WTC11 (cell line): Measurements from ENCODE around the gene DNM3. TPM values are rescaled to one million over a fixed set of nuclear protein-coding genes. Genes with fewer than 3 reads are reported as not detected.

Experiments used
- ATAC-seq: fragments of 200-7000 bp; cut with Tn5 transposase; 2 replicates; pipeline ENCODE4 v1.10.0; 2021; ENCODE audit warnings: mild to moderate bottlenecking, moderate library complexity
- CTCF ChIA-PET: fragments of 300-600 bp; sonication (Branson Sonifier 250); formaldehyde crosslinking; loops from one replicate; lab custom pipeline; 2021; ENCODE audit warnings: antibody characterized with exemption; lab: Charles Lee
- POLR2A ChIA-PET: fragments of 350-600 bp; sonication (Branson Sonifier 250); formaldehyde crosslinking; loops from one replicate; lab custom pipeline; 2021; ENCODE audit warnings: antibody characterized with exemption; lab: Charles Lee
- DNase-seq: peaks from one replicate; pipeline ENCODE4 v3.0.0; 2021; ENCODE audit warnings: low spot score
- H3K27ac Mint-ChIP-seq: 2 replicates; pipeline ENCODE4 v1.8.0; 2021; ENCODE audit warnings: mixed read lengths
- H3K27me3 Mint-ChIP-seq: 2 replicates; pipeline ENCODE4 v1.8.0; 2021; ENCODE audit warnings: low read depth, mild to moderate bottlenecking, moderate library complexity, mixed read lengths
- H3K36me3 Mint-ChIP-seq: 2 replicates; pipeline ENCODE4 v1.8.0; 2021; ENCODE audit warnings: mixed read lengths
- H3K4me1 Mint-ChIP-seq: 2 replicates; pipeline ENCODE4 v1.8.0; 2022; ENCODE audit warnings: mixed read lengths
- H3K4me3 Mint-ChIP-seq: 2 replicates; pipeline ENCODE4 v1.8.0; 2021; ENCODE audit warnings: mild to moderate bottlenecking, moderate library complexity, mixed read lengths
- H3K9me3 Mint-ChIP-seq: 2 replicates; pipeline ENCODE4 v1.8.0; 2021; ENCODE audit warnings: mixed read lengths
- ATF6 ChIP-seq: sonication (generic); formaldehyde crosslinking; IDR thresholded peaks from 2 replicates; pipeline ENCODE4 v1.8.1; 2023; ENCODE audit warnings: mild to moderate bottlenecking, missing genetic modification reagents
- CDX4 ChIP-seq: fragments of 250-450 bp; sonication (Bioruptor Pico); IDR thresholded peaks from 2 replicates; pipeline ENCODE4 v1.9.0; 2021; ENCODE audit warnings: moderate library complexity, mild to moderate bottlenecking, inconsistent platforms, borderline replicate concordance
- ERG ChIP-seq: fragments of 250-450 bp; sonication (Bioruptor Pico); IDR thresholded peaks from 2 replicates; pipeline ENCODE4 v1.8.0; 2021; ENCODE audit warnings: mild to moderate bottlenecking
- ESRRA ChIP-seq: sonication (generic); formaldehyde crosslinking; IDR thresholded peaks from 2 replicates; pipeline ENCODE4 v1.8.1; 2022; ENCODE audit warnings: mild to moderate bottlenecking, missing genetic modification reagents, borderline replicate concordance
- FOXJ3 ChIP-seq: sonication (generic); formaldehyde crosslinking; IDR thresholded peaks from 2 replicates; pipeline ENCODE4 v1.9.0; 2021; ENCODE audit warnings: missing genetic modification reagents, mild to moderate bottlenecking, borderline replicate concordance
- FOXK1 ChIP-seq: sonication (generic); formaldehyde crosslinking; IDR thresholded peaks from 2 replicates; pipeline ENCODE4 v1.8.0; 2022; ENCODE audit warnings: mild to moderate bottlenecking, moderate library complexity, missing genetic modification reagents
- FOXP1 ChIP-seq: sonication (generic); formaldehyde crosslinking; IDR thresholded peaks from 2 replicates; pipeline ENCODE4 v1.8.0; 2022; ENCODE audit warnings: missing genetic modification reagents, mild to moderate bottlenecking, moderate library complexity, borderline replicate concordance
- GRHL2 ChIP-seq: fragments of 250-450 bp; sonication (Bioruptor Pico); IDR thresholded peaks from 2 replicates; pipeline ENCODE4 v1.8.0; 2022; ENCODE audit warnings: mild to moderate bottlenecking, moderate library complexity; ENCODE audit not compliant: insufficient replicate concordance, severe bottlenecking
- IRF2 ChIP-seq: sonication (generic); formaldehyde crosslinking; IDR thresholded peaks from 2 replicates; pipeline ENCODE4 v1.8.0; 2022; ENCODE audit warnings: low read depth, missing genetic modification reagents, borderline replicate concordance
- OVOL2 ChIP-seq: fragments of 250-450 bp; sonication (Bioruptor Pico); IDR thresholded peaks from 2 replicates; pipeline ENCODE4 v1.9.0; 2021; ENCODE audit warnings: mild to moderate bottlenecking, borderline replicate concordance
- RORB ChIP-seq: fragments of 250-450 bp; sonication (Bioruptor Pico); IDR thresholded peaks from 2 replicates; pipeline ENCODE4 v1.9.0; 2021; ENCODE audit warnings: mild to moderate bottlenecking
- SOX15 ChIP-seq: fragments of 250-450 bp; sonication (Bioruptor Pico); IDR thresholded peaks from 2 replicates; pipeline ENCODE4 v1.9.0; 2021; ENCODE audit warnings: mild to moderate bottlenecking
- TEAD1 ChIP-seq: sonication (generic); formaldehyde crosslinking; IDR thresholded peaks from 2 replicates; pipeline ENCODE4 v1.8.0; 2022; ENCODE audit warnings: mild to moderate bottlenecking, missing genetic modification reagents
- USF2 ChIP-seq: sonication (generic); formaldehyde crosslinking; IDR thresholded peaks from 2 replicates; pipeline ENCODE4 v1.8.1; 2023; ENCODE audit warnings: mild to moderate bottlenecking, missing genetic modification reagents, moderate library complexity
- ZMAT4 ChIP-seq: fragments of 250-450 bp; sonication (Bioruptor Pico); IDR thresholded peaks from 2 replicates; pipeline ENCODE4 v1.9.0; 2021; ENCODE audit warnings: mild to moderate bottlenecking
- ZNF317 ChIP-seq: sonication (generic); formaldehyde crosslinking; IDR thresholded peaks from 2 replicates; pipeline ENCODE4 v1.8.1; 2023; ENCODE audit warnings: low read depth, mild to moderate bottlenecking, moderate library complexity, missing genetic modification reagents, borderline replicate concordance
- ZNF396 ChIP-seq: fragments of 250-450 bp; sonication (Bioruptor Pico); IDR thresholded peaks from 2 replicates; pipeline ENCODE4 v1.8.0; 2021; ENCODE audit warnings: mild to moderate bottlenecking, moderate library complexity, borderline replicate concordance
- ZNF671 ChIP-seq: fragments of 250-450 bp; sonication (Bioruptor Pico); IDR thresholded peaks from 2 replicates; pipeline ENCODE4 v1.8.0; 2021; ENCODE audit warnings: mild to moderate bottlenecking
- total RNA-seq: library from RNA; stranded (reverse); gene quantifications from 3 replicates; pipeline ENCODE4 v1.2.3, GENCODE V29; 2021
- TF ChIP-seq, protein P1 (sequence below): fragments of 250-450 bp; sonication (Bioruptor Pico); IDR thresholded peaks from 2 replicates; pipeline ENCODE4 v2.1.2; 2022; ENCODE audit warnings: mild to moderate bottlenecking, moderate library complexity
- TF ChIP-seq, protein P2 (sequence below): sonication (generic); formaldehyde crosslinking; IDR thresholded peaks from 2 replicates; pipeline ENCODE4 v1.8.1; 2023; ENCODE audit warnings: mild to moderate bottlenecking, missing genetic modification reagents

DNM3 gene
- total RNA-seq, 1 experiment from 2014 or later = 1.9 TPM

GRCh38 chr1:172446547-172446946, 605.2 kb downstream of the DNM3 start:
- H3K4me3 Mint-ChIP-seq = no peak overlapping the region
- TF ChIP-seq RORB (CRISPR knock-in tag) (no peak), OVOL2 (CRISPR knock-in tag) (no peak), SOX15 (CRISPR knock-in tag) (no peak), CDX4 (CRISPR knock-in tag) (no peak), ERG (CRISPR knock-in tag) (no peak), GRHL2 (CRISPR knock-in tag) (no peak), TEAD1 (CRISPR knock-in tag) (no peak), ZNF317 (CRISPR knock-in tag) (no peak), USF2 (CRISPR knock-in tag) (no peak), ZNF671 (CRISPR knock-in tag) (no peak), ESRRA (no peak), IRF2 (CRISPR knock-in tag) (no peak), ATF6 (no peak), FOXJ3 (CRISPR knock-in tag) (no peak)
- TF ChIP-seq, protein P1, sequence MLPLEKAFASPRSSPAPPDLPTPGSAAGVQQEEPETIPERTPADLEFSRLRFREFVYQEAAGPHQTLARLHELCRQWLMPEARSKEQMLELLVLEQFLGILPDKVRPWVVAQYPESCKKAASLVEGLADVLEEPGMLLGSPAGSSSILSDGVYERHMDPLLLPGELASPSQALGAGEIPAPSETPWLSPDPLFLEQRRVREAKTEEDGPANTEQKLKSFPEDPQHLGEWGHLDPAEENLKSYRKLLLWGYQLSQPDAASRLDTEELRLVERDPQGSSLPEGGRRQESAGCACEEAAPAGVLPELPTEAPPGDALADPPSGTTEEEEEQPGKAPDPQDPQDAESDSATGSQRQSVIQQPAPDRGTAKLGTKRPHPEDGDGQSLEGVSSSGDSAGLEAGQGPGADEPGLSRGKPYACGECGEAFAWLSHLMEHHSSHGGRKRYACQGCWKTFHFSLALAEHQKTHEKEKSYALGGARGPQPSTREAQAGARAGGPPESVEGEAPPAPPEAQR = no peak
- no peak for DNase-seq
- no peak overlapping the region for H3K27ac Mint-ChIP-seq
- H3K27me3 Mint-ChIP-seq = no peaks in the 10 kb centered on the region; the same call in 1 of the 2 replicates
- ATAC-seq = no peak
- H3K36me3 Mint-ChIP-seq = peaks cover 11% of the 10 kb centered on the region
- H3K9me3 Mint-ChIP-seq = no peaks in the 10 kb centered on the region
- peaks cover 10% of the 10 kb centered on the region for H3K4me1 Mint-ChIP-seq
- ChIA-PET CTCF (interaction anchor here (0.9 kb wide), 1 partner anchor 273 kb away, joined by 3 read pairs; no protein-coding TSS in a partner anchor), POLR2A (no interaction called here)

- H3K27ac Mint-ChIP-seq = no peak overlapping the region
- CTCF ChIA-PET = no interaction called here
- H3K4me1 Mint-ChIP-seq = peaks cover 10% of the 10 kb centered on the region
- H3K27me3 Mint-ChIP-seq = no peaks in the 10 kb centered on the region; the same call in 1 of the 2 replicates
- H3K9me3 Mint-ChIP-seq = no peaks in the 10 kb centered on the region
- no peak for TF ChIP-seq TEAD1 (CRISPR knock-in tag)
- TF ChIP-seq ZMAT4 (CRISPR knock-in tag) = no peak
- TF ChIP-seq ZNF396 (CRISPR knock-in tag) = no peak
- no peak for TF ChIP-seq FOXP1 (CRISPR knock-in tag)
- TF ChIP-seq FOXK1 = no peak
- TF ChIP-seq, protein P2, sequence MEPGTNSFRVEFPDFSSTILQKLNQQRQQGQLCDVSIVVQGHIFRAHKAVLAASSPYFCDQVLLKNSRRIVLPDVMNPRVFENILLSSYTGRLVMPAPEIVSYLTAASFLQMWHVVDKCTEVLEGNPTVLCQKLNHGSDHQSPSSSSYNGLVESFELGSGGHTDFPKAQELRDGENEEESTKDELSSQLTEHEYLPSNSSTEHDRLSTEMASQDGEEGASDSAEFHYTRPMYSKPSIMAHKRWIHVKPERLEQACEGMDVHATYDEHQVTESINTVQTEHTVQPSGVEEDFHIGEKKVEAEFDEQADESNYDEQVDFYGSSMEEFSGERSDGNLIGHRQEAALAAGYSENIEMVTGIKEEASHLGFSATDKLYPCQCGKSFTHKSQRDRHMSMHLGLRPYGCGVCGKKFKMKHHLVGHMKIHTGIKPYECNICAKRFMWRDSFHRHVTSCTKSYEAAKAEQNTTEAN (CRISPR knock-in tag) = no peak
- TF ChIP-seq, all 79 proteins: peak for 0
- no peaks in the 10 kb centered on the region for H3K36me3 Mint-ChIP-seq
- ATAC-seq (no peak), DNase-seq (no peak)
- H3K4me3 Mint-ChIP-seq = no peak overlapping the region
- POLR2A ChIA-PET = no interaction called here
Observed at GRCh38 chr1:172447641-172448040, 606.3 kb downstream of the DNM3 start.
